SH-SY5Y (cell line): ENCODE data around the gene GNL2.

Source experiments
- GATA2 ChIP-seq: IDR thresholded peaks from 2 replicates; pipeline ENCODE4 v1.6.1; 2011; ENCODE audit warnings: mild to moderate bottlenecking, low read depth, low read length
- GATA3 ChIP-seq: IDR thresholded peaks from 2 replicates; pipeline ENCODE4 v1.6.1; 2011; ENCODE audit warnings: low read depth, mild to moderate bottlenecking, low read length, moderate library complexity

DNA sequence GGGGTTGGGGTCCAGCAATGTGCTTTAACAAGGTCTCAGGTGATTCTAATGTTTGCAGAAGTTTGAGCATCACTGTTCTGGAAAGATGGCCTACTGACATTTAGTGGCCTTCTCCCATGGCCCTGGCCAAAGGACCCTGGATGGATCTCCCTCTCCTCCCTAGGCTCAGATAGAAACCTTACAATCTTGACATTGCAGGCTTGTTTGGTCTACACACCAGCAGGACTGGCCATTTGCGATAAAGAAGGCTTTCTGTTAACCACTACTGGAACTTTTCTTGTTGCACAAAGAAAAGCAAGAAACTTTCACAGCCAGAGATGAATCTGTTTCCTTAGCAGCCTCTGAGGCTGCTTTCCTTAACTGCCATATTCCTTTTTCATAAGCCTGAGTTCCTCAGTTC is 32.8 kb downstream of the GNL2 start:
- TF ChIP-seq GATA2: no peak
- no peak for TF ChIP-seq GATA3
